HG03378 (cell line): Measurements from ENCODE around the gene NRCAM.

Experiments
- ATAC-seq: cut with Tn5 transposase; IDR thresholded peaks from one replicate; pipeline ENCODE4 v1.9.1; 2021; ENCODE audit warnings: mild to moderate bottlenecking, moderate library complexity; ENCODE audit not compliant: unreplicated experiment

The NRCAM gene

GRCh38 chr7:108103558-108104298, 352.5 kb downstream of the NRCAM start:
- ATAC-seq = no peak

- ATAC-seq = no peak
Measured at GRCh38 chr7:108102671-108103312, 353.4 kb downstream of the NRCAM start.

GRCh38 chr7:108101759-108102158, 354.5 kb downstream of the NRCAM start:
- ATAC-seq = no peak

GRCh38 chr7:108099713-108100112, 356.5 kb downstream of the NRCAM start:
- ATAC-seq = no peak

GRCh38 chr7:108097703-108098102, 358.5 kb downstream of the NRCAM start:
- ATAC-seq = no peak
